Measurements from ENCODE around the gene PRPF39.

- TF ChIP-seq EZH2 (IDR thresholded peaks at IDR 0.05) (no peak), POLR2AphosphoS5 (IDR thresholded peaks at IDR 0.05; ENCODE audit: borderline replicate concordance, low read depth, low read length) (no peak)
Observed at GRCh38 chr14:45051180-45051579, 32.7 kb upstream of the PRPF39 start.
